Measurements from ENCODE around the gene TAF1B.

- TF ChIP-seq POLR2A (IDR thresholded peaks at IDR 0.05; ENCODE audit: low read length) (no peak), GATA1 (IDR thresholded peaks at IDR 0.05; ENCODE audit: low read depth, low read length) (no peak)
Observed at GRCh38 chr2:9858730-9859068, 15.4 kb downstream of the TAF1B start.

Measured in erythroblast (primary cell).